Measurements from ENCODE around the gene FBXO33. TPM values are rescaled to one million over a fixed set of nuclear protein-coding genes. Genes with fewer than 3 reads are reported as not detected.

Gene FBXO33
- polyA plus RNA-seq, 3 donors = 9.0 to 14.8 (median 14.1) TPM

- no peaks in the 10 kb centered on the region for H3K27me3 ChIP-seq (ENCODE audit: control insufficient read depth in 2 of 2, insufficient read depth in 2 of 2, low read length in 2 of 2)
- peak overlapping the region; percentile 90 for H2AFZ ChIP-seq (ENCODE audit: insufficient read depth, low read depth, low read length, poor library complexity, severe bottlenecking)
- peak overlapping the region; percentile 90 for H3K4me3 Mint-ChIP-seq
- peak overlapping the region; percentile 96 to 100 (median 96) for H3K27ac Mint-ChIP-seq
- peaks cover 0 to 1% (median 0%) of the 10 kb centered on the region in 3 donors for H3K27me3 Mint-ChIP-seq (ENCODE audit: low read depth in 3 of 3)
- 1% methylated on average over 35 of the region's 38 CpGs for WGBS (ENCODE audit: insufficient coverage)
- peak overlapping the region; percentile 78 for H3K9ac ChIP-seq (ENCODE audit: insufficient read depth, low read length, poor library complexity, severe bottlenecking)
- peak; percentile 58 to 76 (median 69) for DNase-seq
- H3K79me2 ChIP-seq (ENCODE audit: insufficient read depth, low read length) = peaks cover 39% of the 10 kb centered on the region
- TF ChIP-seq CTCF (IDR thresholded peaks at IDR 0.05) = no peak
- no peaks in the 10 kb centered on the region for H3K9me3 Mint-ChIP-seq
- H3K27ac ChIP-seq (ENCODE audit: low read depth in 1 of 2, low read length in 2 of 2) = peak overlapping the region; percentile 90 to 96
- H3K4me1 ChIP-seq (ENCODE audit: control insufficient read depth in 1 of 2, insufficient read depth in 2 of 2, low read length in 2 of 2) = peaks cover 27 to 34% of the 10 kb centered on the region in 2 donors
- intact Hi-C loops (cut with micrococcal nuclease) = loop anchor here (5.0 to 10.0 kb wide), 3 partner anchors 256 to 328 kb away; partner anchors contain the start of genes SEC23A (in 2 of the 2), PNN (in 1 of the 2) and TRAPPC6B (in 1 of the 2)
- peaks cover 38% of the 10 kb centered on the region for H4K20me1 ChIP-seq (ENCODE audit: insufficient read depth, low read length)
- peak overlapping the region; percentile 62 to 98 (median 69) for H3K4me3 ChIP-seq (replicated peaks in 1 of 3; ENCODE audit: low read depth in 2 of 3, low read length in 3 of 3)
- H3K36me3 ChIP-seq (replicated peaks in 1 of 2; ENCODE audit: control insufficient read depth in 1 of 2, insufficient read depth in 2 of 2, low read length in 2 of 2) = no peaks in the 10 kb centered on the region
- H3K9me3 ChIP-seq (replicated peaks in 1 of 2; ENCODE audit: control insufficient read depth in 1 of 2, insufficient read depth in 1 of 2, low read length in 2 of 2) = no peaks in the 10 kb centered on the region
- H3K36me3 Mint-ChIP-seq = peaks cover 0 to 2% of the 10 kb centered on the region in 2 donors
- peaks cover 42% of the 10 kb centered on the region for H3K4me1 Mint-ChIP-seq
- H3K4me2 ChIP-seq (replicated peaks; ENCODE audit: extremely low read depth, low read length, poor library complexity, severe bottlenecking) = peak overlapping the region; percentile 94
These were observed 602 bp upstream of the FBXO33 start for GRCh38 chr14:39432619-39433451.

DNA sequence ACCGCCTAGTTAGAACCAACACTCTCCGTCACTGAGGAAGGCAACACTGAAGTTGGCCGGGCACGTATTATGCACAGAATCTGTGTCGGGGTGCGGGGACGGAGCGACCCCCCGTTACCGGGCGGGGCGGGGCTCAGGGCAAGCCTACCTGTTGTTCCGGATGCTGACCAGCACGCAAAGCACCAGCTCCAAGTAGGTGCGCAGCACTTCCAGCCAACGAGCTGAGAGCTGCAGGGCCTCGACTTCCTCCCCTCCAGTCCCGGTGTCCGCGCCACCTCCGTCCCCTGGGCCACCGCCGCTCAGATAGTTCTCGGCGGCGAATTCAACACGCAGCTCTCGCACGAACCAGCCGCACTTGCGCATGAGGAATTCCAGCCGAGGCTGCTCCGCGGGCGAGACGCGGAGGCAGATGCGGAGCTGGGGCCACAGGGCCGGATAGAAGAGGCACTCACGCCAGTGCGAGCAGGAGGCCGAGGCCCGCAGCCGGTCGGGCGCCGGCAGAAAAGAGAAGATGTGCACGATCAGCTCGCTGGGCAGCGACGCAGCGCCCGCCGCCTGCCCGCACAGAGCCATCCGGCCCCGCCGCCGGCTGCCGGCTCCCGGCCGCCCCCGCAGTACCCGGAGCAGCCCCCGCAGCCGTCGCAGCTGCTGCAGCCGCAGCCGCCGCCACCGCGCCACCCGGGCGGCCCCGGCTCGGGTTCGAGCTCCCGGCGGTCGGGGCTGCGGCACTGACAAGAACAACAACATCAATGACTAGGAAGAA, 636 bp downstream of the FBXO33 start:
- H3K4me1 Mint-ChIP-seq = peaks cover 51% of the 10 kb centered on the region
- H3K4me3 ChIP-seq (replicated peaks in 1 of 3; ENCODE audit: low read depth in 2 of 3, low read length in 3 of 3) = peak overlapping the region; percentile 88 to 98 (median 96)
- H3K9me3 Mint-ChIP-seq = no peaks in the 10 kb centered on the region
- peak overlapping the region; percentile 96 for H3K9ac ChIP-seq (ENCODE audit: insufficient read depth, low read length, poor library complexity, severe bottlenecking)
- DNase-seq = peak; percentile 17 to 57 (median 38)
- H2AFZ ChIP-seq (ENCODE audit: insufficient read depth, low read depth, low read length, poor library complexity, severe bottlenecking) = peak overlapping the region; percentile 74
- intact Hi-C loops (cut with micrococcal nuclease) = loop anchor here (2.0 to 10.0 kb wide), 4 partner anchors 165 to 327 kb away; partner anchors contain the start of genes SEC23A (in 2 of the 2), PNN (in 1 of the 2) and TRAPPC6B (in 1 of the 2)
- H3K4me2 ChIP-seq (replicated peaks; ENCODE audit: extremely low read depth, low read length, poor library complexity, severe bottlenecking) = peak overlapping the region; percentile 97
- H3K27ac ChIP-seq (ENCODE audit: low read depth in 1 of 2, low read length in 2 of 2) = peak overlapping the region; percentile 96 to 100
- H3K27me3 ChIP-seq (ENCODE audit: control insufficient read depth in 2 of 2, insufficient read depth in 2 of 2, low read length in 2 of 2) = no peaks in the 10 kb centered on the region
- peak overlapping the region; percentile 100 for H3K27ac Mint-ChIP-seq
- no peak for TF ChIP-seq CTCF (IDR thresholded peaks at IDR 0.05)
- H3K27me3 Mint-ChIP-seq (ENCODE audit: low read depth in 3 of 3) = peaks cover 0 to 1% (median 0%) of the 10 kb centered on the region in 3 donors
- peaks cover 33 to 42% of the 10 kb centered on the region in 2 donors for H3K4me1 ChIP-seq (ENCODE audit: control insufficient read depth in 1 of 2, insufficient read depth in 2 of 2, low read length in 2 of 2)
- no peaks in the 10 kb centered on the region for H3K36me3 ChIP-seq (replicated peaks in 1 of 2; ENCODE audit: control insufficient read depth in 1 of 2, insufficient read depth in 2 of 2, low read length in 2 of 2)
- H3K36me3 Mint-ChIP-seq = peaks cover 0 to 2% of the 10 kb centered on the region in 2 donors
- no peaks in the 10 kb centered on the region for H3K9me3 ChIP-seq (replicated peaks in 1 of 2; ENCODE audit: control insufficient read depth in 1 of 2, insufficient read depth in 1 of 2, low read length in 2 of 2)
- peak overlapping the region; percentile 98 to 99 for H3K4me3 Mint-ChIP-seq
- H4K20me1 ChIP-seq (ENCODE audit: insufficient read depth, low read length) = peaks cover 51% of the 10 kb centered on the region
- peaks cover 52% of the 10 kb centered on the region for H3K79me2 ChIP-seq (ENCODE audit: insufficient read depth, low read length)
- WGBS (ENCODE audit: insufficient coverage) = under 1% methylated on average over 81 of the region's 81 CpGs
